ENCODE results near the gene VDR.

DNA sequence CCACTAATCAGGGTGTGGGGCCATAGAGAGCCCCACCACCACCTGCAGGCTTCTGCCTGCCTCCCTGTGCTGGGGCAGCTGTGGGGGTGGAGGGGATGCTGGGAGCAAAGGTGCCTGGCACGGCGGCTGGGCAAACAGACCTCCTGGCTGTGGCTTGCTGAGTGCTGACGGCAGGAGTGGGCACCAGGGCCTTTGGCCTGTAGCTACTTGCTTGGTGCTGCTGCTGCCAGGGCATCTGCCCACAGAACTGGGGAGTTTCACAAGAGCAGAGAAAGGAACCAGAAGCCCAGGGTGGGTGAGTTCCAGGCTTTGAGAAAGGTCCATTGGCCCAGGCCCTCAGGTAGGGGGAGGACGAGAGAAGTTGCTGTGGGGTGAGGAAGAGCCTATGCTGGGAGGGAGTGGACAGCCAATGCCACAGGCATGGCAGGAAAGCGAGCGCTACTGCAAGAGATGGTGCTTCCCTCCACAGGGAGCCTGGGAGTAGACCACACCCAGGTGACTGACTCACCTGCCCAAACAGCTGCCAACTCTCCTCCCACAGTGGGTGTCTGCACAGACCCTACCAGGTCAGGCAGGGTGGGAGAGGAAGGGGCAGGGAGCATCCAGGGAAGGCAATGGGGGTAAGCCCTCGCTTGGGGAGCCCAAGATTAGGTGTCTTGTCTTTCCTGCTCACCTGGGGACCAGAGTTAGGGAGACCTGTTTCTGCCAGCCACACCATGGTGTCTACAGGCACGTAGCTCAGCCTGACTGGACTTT lies 46.1 kb downstream of the VDR start:
- no peak for TF ChIP-seq CTCF (IDR thresholded peaks at IDR 0.05; ENCODE audit: low read depth, low read length, poor library complexity, severe bottlenecking)
- TF ChIP-seq EZH2phosphoT487 (IDR thresholded peaks at IDR 0.05; ENCODE audit: borderline replicate concordance, low read length) = no peak
